Measurements from ENCODE around the gene ADGRF5.
A peak's percentile ranks its signal among the peaks of the same experiment; 100 is the strongest.

Gene ADGRF5

DNA sequence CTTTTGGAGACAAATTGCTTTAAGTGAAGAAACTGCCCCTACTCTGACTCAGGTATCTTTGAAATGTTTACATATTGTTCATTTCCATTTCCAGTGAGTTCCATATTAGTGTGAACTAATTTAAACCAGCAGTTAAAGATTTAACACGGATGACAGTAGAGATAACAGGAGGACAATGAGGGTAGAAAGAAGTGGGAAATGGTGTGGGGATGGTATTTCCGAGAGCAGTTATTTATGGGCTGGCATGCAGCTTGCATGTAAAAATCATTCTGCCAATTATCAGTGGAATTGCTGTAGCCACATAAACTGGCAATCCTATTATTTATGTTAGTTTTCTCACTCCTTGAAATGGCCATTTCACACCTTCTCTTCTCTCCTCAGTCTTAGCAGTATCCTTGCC is 8.6 kb upstream of the ADGRF5 start:
- DNase-seq (ENCODE audit: low read depth), result no peak

DNA sequence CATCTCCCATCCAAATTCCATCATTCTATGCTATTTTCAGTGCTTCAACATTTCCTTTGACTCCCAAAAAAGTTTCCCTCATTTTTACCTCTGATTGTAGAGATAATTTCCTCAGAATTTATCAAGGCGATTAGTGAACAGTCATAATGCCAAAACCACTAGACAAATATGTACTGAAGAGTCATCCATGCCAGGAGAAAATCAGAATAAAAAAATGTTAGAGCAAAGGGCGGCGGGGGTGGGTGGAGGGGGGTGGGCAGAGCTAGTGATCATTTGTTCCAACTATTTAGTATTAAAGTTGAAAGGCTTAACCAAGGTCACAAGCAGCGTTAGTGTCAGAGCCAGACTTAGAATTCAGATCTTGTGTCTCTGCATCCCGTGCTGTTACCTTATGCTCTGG is 5.3 kb upstream of the ADGRF5 start:
- no peak for DNase-seq (ENCODE audit: low read depth)

DNA sequence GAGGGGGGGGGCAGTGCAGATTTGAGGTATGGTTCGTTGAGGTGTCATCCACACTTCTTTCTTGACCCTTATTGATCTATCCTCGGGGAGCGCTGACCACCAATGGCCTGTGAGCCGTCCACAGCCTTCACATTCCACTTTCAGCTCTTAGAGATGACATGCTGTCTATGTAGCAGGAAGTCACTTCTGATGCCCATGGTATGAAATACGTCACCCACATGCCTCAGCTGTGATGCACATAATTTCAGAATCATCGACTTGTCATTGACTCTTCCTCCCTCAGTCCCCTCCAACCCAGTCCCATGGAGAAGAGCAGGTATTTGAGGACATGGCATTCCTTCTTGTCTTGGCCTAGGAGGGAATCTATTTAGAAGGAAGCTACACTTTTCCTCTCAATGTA is 4.7 kb upstream of the ADGRF5 start:
- DNase-seq (ENCODE audit: low read depth), result no peak

DNA sequence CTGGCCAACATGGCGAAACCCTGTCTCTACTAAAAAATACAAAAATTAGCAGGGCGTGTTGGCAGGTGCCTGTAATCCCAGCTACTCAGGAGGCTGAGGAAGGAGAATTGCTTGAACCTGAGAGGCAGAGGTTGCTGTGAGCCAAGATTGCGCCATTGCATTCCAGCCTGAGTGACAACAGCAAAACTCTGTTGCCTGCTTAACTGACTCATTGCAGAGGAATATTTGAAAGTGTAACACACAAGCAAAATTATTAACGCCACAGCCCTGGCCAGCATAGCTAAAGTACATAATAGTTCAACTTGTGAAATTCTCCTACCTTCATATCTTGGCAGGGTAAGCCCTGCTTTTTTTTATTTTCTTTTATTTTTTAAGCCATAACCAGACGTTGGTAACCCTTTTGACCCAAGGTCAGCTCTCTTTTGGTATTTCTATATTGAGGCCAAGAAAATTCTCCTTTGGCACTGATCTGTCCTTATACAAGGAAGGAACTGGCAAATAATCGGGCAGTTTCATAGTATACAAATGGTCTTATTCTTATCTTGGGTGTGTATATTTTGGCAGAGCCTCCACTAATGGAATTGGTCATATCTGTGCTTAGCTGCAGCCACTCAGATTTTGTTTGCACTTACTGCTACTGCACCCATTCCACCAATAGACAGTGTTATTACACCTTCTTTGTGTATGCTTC is 4.0 kb upstream of the ADGRF5 start:
- peak; percentile 71 for DNase-seq (ENCODE audit: low read depth)

DNA sequence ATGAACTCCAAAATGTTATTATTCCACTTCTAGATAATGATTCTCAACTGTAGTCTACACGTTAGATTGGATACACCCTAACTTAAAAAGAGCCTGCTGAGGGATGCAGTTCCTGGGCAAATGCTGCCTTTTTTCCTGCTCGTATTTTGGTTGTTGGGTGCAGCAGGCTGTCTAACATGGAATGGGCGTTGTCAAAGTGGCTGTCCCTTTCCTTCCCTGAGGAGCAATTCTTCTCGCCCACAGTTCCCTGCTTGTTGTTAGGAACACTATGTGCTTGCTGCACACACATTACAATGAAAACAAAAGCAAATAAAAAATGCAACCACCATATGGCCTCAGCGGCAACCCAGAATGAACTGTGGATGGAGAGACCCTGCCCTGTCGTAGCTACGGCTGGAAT is 1.7 kb upstream of the ADGRF5 start:
- no peak for DNase-seq (ENCODE audit: low read depth)

DNA sequence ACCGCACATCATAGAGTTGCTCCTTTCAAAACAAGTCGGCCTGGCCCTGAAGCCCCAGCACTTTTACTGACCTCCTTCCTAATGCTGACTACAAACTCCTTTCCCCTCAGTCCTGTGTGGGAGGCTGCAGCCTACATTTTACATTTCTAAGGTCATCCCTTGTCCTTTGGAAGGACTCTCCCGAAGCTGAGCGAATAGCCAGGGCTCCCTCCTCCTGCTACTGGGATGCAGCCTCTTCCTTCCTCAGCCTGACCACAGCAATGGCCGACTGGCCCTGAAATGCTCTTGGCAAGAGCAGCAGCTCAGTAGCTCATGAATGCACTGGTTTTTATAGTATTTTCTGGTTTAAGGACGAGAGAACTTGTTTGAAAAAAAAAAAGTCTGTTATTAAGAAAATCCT is 679 bp downstream of the ADGRF5 start:
- DNase-seq (ENCODE audit: low read depth), result no peak

DNA sequence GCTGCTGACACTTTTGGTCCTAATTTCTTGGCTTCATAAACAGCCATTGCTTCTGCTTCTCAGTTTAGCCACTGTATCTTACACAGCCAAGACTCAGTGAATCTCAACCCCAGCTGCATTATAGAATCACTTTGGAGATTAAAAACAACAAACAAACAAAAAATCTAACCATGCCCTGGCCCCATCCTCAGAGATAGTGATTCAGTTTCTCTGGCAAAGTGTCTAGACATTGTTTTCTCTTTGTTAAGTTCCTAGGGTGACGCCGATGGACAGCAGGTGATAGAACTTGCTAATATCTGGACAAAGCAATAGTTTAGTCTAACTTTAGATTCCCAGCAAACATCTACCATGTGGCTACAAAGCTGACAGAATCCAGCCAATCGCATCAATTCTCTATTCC is 2.9 kb downstream of the ADGRF5 start:
- no peak for DNase-seq (ENCODE audit: low read depth)

DNA sequence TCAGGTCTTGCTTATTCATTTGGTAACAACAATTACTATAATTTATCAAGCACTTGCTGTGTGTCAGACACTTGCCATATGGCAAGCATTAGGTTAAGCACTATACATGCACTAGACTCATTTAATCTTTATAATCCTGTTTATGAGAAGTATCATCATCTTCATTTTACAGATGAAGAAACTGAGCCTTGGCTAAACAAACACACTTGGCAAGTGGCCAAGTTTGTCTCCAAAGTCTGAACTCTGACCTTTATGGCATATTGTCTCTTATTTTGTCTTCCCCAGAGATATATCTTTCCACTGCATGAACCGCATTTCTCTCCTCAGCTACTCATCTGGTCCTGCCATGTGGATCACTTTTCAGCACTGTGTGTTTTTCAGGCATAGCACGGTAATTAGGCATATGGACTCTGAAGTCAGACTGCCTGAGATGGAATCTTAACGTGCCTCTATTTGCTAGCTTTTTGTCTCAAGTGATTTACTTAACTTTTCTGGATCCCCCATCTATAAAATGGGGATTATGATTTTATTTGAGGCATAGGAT is 4.7 kb downstream of the ADGRF5 start:
- DNase-seq (ENCODE audit: low read depth), result no peak

DNA sequence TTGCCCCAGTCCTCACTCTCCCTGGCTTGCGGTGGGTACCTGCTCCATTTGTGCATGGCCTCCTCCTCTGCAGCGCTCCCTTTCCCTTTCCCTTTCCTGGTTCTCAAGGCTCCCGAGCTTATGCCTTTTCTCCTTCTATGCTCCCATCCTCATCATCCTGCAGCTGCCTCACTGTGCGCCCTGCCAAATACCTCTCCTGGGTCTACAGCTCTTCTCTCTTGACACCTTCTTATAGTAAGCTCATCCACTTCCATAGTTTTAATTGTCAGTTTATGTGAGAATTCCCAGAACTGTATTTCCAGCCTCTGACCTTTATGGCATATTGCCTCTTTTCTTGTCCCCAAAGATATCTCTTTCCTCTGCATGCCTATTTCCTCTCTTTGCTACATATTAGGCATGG is 5.9 kb downstream of the ADGRF5 start:
- DNase-seq (ENCODE audit: low read depth), result no peak

DNA sequence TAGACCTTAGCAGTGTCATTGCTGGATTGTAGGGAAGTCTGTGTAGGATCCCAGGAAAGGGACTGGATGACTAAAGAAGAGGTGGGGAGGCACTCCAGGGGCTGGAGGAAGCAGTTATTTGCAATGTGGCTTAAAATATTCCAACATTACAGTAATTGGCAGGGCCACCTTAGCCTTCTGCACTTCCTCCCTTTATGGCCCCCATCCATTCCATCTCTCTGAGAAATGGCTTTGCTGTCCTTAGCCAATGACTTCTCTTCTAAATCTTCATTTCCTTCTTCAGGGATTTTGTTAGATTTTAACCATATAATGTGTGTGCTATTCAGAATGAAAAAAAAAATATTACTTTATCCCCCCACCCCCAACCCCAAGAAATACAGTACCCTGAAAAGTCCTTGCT is 6.4 kb downstream of the ADGRF5 start:
- no peak for DNase-seq (ENCODE audit: low read depth)

DNA sequence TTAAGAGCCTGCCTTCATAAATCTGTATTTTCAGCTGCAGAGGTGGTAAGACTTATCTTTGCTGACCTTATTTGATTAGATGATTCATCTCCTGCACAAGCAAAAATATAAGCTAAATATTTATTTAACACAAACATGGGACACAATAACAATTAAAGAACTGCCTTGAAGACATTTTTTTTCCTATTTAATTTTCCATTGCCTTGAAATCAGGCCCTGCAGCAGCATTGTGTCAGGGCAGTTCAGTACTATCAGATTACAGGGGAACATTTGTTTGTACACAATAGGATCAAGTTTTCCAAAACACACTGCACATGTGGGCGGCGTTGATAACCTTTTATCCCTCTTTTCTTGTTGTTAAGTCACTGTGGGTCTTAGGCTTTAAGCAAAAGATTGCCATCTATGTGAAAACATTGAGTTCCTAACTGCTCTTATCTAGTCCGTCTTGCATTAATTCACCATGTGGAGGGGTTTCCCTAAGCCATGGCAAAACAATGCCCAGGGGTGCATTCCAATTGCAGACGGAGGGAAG is 7.4 kb downstream of the ADGRF5 start:
- no peak for DNase-seq (ENCODE audit: low read depth)

DNA sequence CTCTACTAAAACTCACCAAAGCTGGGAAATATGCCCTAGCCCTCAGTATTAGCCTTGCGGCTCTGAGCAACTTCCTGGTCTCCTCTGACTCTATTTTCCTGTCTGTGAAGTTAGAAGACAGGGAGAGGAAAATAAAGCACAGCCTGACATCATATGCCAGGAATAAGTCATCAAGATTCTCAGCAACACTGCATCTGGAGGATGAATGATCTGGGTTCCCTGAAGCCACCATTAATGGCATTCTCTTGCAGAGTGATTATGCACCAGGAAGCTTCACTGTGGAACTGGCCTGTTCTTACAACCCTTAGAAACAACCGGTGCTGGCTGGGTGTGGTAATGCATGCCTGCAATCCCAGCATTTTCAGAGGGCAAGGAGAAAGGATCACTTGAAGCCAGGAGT is 12.4 kb downstream of the ADGRF5 start:
- DNase-seq (ENCODE audit: low read depth), result no peak

DNA sequence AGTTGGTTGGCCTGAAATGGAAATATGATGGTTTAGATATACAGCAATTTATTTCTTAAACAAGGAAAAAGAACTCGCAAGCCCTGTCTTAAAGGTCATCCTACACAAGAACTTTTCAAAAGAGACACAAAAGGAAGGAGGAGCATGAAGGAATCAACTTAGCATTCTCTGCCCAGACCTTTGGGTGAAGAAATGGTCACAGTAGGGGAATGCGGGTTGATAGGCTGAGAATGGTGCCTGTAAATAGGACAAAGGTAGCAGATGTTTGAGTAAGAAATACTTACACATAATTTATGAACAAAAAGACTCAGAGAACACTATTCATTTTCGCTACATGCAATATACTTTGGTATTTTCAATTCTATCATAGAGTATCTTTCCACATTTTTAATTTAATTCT is 15.0 kb downstream of the ADGRF5 start:
- DNase-seq (ENCODE audit: low read depth), result no peak

DNA sequence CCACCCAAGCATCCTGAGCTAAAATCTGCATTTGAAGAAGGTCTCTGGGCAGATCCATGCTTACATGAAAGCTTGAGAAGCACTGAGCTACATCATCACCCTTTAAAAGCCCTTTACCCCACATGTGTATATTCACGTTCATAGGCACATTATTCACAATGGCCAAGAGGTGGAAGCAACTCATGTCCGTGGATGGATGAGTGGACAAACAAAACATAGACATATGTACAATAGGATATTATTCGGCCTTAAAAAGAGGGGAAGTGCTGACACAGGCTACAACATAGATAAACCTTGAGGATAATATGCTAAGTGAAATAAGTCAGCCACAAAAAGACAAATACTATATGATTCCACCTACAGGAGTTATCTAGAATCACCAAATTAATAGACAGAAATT is 17.6 kb downstream of the ADGRF5 start:
- DNase-seq (ENCODE audit: low read depth), result no peak

DNA sequence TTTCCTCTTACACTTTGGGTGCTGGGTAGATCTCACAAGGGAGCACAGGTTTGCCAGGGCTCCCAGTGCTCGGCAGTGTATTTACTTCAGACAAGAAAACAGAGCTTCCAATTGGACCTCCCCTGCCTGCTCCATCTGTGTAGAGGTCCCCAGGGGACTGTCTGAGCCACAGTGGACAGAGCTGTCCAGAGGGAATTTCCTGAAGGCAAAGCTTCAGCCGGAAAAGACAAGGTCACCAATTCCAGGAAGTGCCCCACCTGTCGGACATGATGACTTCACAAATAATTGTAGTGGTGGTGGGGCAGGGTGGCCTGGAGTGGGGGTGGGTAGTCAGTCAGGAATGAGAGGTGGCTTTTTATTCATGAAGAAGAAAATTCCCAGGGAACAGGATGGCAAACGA is 18.6 kb downstream of the ADGRF5 start:
- DNase-seq (ENCODE audit: low read depth), result no peak

DNA sequence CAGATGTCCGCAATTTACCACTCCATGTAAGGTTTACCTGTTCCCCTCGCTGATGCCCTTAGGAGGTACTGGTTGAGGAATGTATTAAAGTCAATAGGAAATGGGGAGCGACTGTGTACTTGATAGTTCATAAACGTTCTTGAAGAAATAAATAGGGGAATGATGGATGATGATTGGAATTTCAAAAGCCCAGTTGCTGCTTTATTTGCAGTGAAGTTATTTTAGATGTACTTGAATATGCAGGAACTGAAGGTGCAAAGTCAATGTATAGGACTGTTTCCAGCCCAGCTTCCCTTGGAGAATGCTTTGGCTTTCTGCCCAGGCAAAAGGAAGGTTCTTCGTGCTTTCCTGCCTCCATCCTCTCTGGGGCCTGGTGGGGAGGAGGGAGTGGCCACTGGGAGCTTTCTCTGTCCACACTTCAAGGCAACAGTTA is 19.8 kb downstream of the ADGRF5 start:
- DNase-seq (ENCODE audit: low read depth), result no peak

DNA sequence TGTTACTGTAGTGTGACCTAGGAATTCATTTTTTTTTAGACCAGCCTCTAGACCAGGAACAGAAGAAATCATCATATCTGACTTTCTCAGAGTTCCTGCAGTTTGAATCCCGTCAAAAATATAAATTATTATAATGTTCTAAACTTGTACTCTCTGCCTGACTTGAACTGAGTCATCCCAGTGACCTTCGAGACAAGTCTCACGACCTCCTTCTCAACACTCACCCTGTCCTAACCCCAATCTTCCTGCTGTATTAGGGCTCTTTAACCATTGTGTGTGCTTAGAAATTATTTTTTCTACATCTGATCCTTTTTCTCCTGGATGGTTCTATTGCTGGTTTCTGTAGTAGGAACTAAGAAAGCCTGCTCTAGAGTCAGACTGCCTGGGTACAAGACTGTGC is 21.5 kb downstream of the ADGRF5 start:
- DNase-seq (ENCODE audit: low read depth), result no peak

DNA sequence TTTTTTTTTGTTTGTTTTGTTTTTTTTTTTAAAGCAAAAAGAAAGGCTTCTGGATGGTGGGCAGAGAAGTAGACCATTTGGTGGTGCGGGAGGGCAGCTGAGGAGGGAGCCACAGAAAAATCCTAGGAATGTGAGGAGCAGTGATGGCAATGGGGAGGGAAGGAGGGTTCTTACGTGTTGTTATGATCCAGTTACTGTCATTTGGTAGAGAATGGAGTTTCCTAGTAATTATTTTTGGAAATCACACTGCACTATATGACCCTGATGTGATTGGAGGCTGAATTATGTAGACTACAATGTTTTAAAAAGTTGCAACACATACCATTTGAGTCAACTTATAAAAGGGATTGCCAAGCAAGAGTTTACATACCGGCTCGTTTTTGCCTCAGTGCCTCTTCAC is 22.1 kb downstream of the ADGRF5 start:
- DNase-seq (ENCODE audit: low read depth), result no peak

DNA sequence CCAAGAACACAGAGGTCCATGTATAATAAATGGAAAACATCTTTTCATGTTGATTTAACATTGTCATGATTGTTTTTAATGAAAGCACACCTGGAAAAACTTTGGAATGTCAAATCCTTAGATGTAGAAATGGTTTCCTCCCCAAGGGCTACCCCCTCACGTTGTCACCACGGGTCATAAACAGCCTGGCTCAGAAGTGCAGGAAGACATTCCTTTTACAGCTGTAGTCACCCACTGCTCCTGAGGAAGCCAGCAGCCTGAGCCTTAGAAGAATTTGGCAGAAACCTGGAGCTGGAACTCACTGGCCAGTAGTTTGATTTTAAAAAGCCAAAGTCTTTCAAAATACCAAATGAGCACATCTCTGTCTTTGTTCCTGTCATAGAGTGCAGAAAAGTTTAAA is 23.7 kb downstream of the ADGRF5 start:
- no peak for DNase-seq (ENCODE audit: low read depth)

DNA sequence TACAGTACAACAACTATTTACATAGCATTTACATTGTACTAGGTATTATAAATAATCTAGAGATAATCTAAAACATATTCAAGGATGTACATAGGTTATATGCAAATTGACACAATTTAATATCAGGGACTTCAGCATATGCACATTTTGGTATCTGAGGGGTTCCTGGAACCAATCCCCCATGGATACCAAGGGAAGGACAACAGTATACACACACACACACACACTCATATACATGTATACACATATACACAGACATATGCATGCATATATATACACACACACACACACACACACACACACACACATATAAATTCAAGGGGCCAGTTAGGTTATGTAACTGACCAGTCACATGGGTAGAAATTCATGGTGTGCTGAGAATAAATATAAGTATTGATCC is 24.9 kb downstream of the ADGRF5 start:
- no peak for DNase-seq (ENCODE audit: low read depth)

DNA sequence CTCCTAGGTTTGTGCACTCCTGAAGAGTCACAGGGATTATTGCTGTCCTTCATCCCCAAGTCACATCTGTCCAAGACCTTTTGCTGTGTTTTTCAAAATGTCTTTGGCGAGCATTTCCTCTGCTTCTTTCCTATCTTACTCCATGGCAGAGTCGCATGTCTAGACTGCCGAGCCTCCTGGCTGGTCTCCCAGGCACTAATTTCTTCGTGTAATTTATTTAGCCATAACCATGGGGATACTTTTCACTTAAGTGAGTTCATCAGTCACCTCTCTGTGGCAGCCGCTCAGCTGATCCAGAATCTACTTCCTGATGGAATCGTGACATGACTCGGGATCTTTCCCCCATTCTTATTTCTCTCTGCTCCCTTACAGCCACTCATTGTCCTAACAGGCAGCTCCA is 25.8 kb downstream of the ADGRF5 start:
- no peak for DNase-seq (ENCODE audit: low read depth)

DNA sequence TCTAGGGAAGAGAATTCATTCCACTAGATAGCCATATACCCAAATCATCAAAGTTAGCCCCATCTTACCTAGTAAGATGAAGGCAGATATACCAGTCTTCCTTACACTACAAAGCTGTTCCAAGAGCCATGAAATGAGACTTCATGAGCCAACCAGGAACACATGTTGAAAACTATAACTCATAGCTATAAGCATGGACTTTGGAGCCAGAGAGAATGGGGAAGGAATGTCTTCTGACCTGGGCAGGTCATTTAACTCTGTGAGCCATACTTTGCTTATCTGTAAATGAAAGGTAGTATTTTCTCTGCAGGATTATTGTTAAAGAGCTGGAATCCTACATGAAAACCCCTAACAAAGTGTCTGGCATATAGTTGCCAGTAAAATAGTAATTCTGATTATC is 27.3 kb downstream of the ADGRF5 start:
- no peak for DNase-seq (ENCODE audit: low read depth)

DNA sequence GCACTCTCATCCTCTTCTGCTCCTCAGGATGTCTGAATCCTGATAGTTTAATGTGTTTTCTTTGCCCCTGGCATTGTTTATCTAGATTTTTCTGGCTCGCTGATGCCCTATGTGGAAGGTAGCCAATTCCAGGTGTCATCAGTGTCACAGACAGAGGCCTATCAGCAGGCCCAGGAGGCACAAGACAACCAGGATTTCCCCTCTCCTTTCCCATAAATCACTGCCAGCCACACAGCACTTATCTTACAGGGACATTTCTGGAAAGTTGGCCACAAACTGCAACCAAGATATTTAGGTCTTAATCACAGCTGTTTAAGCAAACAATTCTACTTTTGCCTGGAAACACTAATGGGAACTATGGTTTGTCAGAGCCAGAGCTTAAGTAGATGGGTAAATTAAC is 28.1 kb downstream of the ADGRF5 start:
- no peak for DNase-seq (ENCODE audit: low read depth)

DNA sequence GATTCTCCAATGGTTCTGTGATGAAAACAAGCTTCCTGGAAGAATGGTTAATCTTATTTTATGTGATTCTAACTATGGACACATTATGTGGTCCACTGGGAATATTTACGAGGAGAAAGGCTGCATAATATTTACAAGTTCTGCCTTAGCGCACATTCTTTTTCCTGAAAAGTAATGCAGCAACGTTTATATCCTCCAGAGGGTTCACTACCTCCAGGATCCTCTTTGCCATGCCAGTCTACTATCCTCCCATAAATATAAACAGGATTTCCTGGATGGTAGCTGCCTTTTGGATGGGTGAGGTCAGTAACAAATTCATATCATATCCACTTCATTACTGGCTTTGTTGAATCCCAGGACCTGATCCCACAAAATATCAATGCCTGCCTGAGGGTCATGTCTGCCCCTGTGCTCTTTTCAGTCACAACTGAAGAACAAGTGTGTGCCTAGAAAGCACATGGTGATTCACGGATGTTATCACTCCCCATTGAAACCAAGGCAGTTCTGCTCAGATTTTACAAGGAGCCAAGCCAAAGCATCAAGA is 30.4 kb downstream of the ADGRF5 start:
- DNase-seq (ENCODE audit: low read depth), result no peak
